Measurements from ENCODE around the gene SLC7A4. TPM values are rescaled to one million over a fixed set of nuclear protein-coding genes. Genes with fewer than 3 reads are reported as not detected.

Gene SLC7A4
- total RNA-seq, 1 experiment from 2014 or later = not detected

DNA sequence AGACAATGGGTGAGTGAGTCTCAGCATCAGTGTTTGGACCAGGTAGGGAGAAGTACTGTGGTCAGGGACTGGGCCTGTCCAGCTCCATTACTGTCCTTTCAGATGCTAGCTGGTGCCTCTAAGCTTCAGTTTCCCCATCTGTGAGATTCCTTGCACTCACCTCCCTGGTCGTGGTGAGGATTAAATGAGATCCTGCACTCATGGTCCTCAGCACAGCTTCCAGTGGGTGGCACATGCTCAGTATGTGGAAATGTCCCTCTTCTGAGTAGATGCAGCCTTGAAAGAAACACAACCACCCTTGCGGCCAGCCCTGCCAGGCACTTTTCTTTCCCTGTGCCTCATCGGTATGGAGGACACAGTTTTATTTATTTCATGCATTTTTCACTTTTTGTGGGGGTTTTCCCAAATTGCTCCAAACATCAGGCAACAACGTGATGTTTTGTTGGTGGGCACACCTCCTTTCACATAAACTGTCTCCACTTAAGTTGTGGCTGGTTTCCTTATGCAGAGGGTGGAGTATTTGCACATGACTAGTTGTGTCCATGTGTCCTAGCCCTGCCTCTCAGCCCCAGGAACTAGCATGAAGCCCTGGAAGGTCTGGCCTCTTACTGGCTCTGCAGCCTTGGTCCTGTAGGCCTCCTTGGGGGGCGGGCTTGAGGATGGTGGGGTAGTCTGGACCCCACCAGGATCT, 49.1 kb downstream of the SLC7A4 start:
- Histone ChIP-seq H3K4me1 (ENCODE audit: control insufficient read depth in 1 of 2, insufficient read depth in 2 of 2, low read length in 2 of 2) (peaks cover 6 to 18% of the 10 kb centered on the region in 2 experiments; a peak in 2 of 4 replicates), H3K4me3 (replicated peaks in 1 of 2; ENCODE audit: low read depth in 1 of 2, low read length in 2 of 2) (peak overlapping the region; percentile 77 to 89), H2AFZ (ENCODE audit: low read depth, low read length, poor library complexity, severe bottlenecking) (no peak overlapping the region), H3K9me2 (ENCODE audit: insufficient read depth) (no peaks in the 10 kb centered on the region), H3K9me3 (ENCODE audit: control insufficient read depth in 1 of 2, insufficient read depth in 1 of 2, low read depth in 1 of 2, low read length in 2 of 2) (peaks cover 4 to 9% of the 10 kb centered on the region in 2 experiments; a peak in 1 of 4 replicates), H4K20me1 (ENCODE audit: insufficient read depth) (no peaks in the 10 kb centered on the region), H3K9ac (ENCODE audit: low read length) (peak overlapping the region; percentile 93), H3K4me2 (ENCODE audit: low read length) (peak overlapping the region; percentile 99), H3K79me2 (ENCODE audit: insufficient read depth, low read length) (peaks cover 24% of the 10 kb centered on the region), H3K36me3 (ENCODE audit: control insufficient read depth in 1 of 2, insufficient read depth in 2 of 2, low read length in 2 of 2) (peaks cover 4 to 9% of the 10 kb centered on the region in 2 experiments; a peak in 1 of 4 replicates), H3K27me3 (ENCODE audit: insufficient read depth, low read length) (no peaks in the 10 kb centered on the region), H3K27ac (ENCODE audit: low read depth, low read length) (peak overlapping the region; percentile 80)
- ChIA-PET RAD21 (ENCODE audit: low non-redundant PET in 1 of 2, low total read pairs in 2 of 2, uncharacterized antibody in 2 of 2, unreplicated experiment in 2 of 2) (no interaction called here), CTCF (interaction anchor here (1.1 kb wide), 1 partner anchor 120 kb away, joined by 3 read pairs; no protein-coding TSS in a partner anchor), POLR2A (no interaction called here)
- DNase-seq (ENCODE audit: low read depth, low spot score) (no peak), ATAC-seq (no peak)
- BruUV-seq (replicated peaks) = no TSS peak
- TF ChIP-seq EZH2 (IDR thresholded peaks at IDR 0.05) = no peak
- TF ChIP-seq EGR1 (IDR thresholded peaks at IDR 0.05; ENCODE audit: low read depth) = no peak
- TF ChIP-seq FOSL1 (IDR thresholded peaks at IDR 0.05; ENCODE audit: low read depth) = no peak
- TF ChIP-seq, protein P1, sequence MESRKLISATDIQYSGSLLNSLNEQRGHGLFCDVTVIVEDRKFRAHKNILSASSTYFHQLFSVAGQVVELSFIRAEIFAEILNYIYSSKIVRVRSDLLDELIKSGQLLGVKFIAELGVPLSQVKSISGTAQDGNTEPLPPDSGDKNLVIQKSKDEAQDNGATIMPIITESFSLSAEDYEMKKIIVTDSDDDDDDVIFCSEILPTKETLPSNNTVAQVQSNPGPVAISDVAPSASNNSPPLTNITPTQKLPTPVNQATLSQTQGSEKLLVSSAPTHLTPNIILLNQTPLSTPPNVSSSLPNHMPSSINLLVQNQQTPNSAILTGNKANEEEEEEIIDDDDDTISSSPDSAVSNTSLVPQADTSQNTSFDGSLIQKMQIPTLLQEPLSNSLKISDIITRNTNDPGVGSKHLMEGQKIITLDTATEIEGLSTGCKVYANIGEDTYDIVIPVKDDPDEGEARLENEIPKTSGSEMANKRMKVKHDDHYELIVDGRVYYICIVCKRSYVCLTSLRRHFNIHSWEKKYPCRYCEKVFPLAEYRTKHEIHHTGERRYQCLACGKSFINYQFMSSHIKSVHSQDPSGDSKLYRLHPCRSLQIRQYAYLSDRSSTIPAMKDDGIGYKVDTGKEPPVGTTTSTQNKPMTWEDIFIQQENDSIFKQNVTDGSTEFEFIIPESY (IDR thresholded peaks at IDR 0.05; ENCODE audit: extremely low read depth, insufficient replicate concordance, low read length) = no peak
- TF ChIP-seq RAD21 (IDR thresholded peaks at IDR 0.05; ENCODE audit: low read depth) = no peak
- TF ChIP-seq SRF (IDR thresholded peaks at IDR 0.05; ENCODE audit: low read depth) = no peak
- no peak for TF ChIP-seq SIN3A (IDR thresholded peaks at IDR 0.05; ENCODE audit: low read depth)
- TF ChIP-seq, protein P2, sequence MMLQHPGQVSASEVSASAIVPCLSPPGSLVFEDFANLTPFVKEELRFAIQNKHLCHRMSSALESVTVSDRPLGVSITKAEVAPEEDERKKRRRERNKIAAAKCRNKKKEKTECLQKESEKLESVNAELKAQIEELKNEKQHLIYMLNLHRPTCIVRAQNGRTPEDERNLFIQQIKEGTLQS (IDR thresholded peaks at IDR 0.05) = no peak
- TF ChIP-seq CEBPB (IDR thresholded peaks at IDR 0.05; ENCODE audit: low read depth) = no peak
- TF ChIP-seq YY1 (IDR thresholded peaks at IDR 0.05; ENCODE audit: extremely low read depth, insufficient replicate concordance, low read depth, low read length) = no peak
- TF ChIP-seq EZH2phosphoT487 (IDR thresholded peaks at IDR 0.05; ENCODE audit: borderline replicate concordance) = no peak
- no peak for TF ChIP-seq POLR2A (IDR thresholded peaks at IDR 0.05; ENCODE audit: borderline replicate concordance, extremely low read depth, insufficient read depth, insufficient read length)
- intact Hi-C loops (cut with micrococcal nuclease) = loop anchor here (2.0 to 5.0 kb wide), 2 partner anchors 20 to 181 kb away; partner anchors contain the start of gene THAP7
